ENCODE data around the gene TRAPPC10. TPM values are rescaled to one million over a fixed set of nuclear protein-coding genes. Genes with fewer than 3 reads are reported as not detected.
A peak's percentile ranks its signal among the peaks of the same experiment; 100 is the strongest.

TRAPPC10 gene
- total and polyA plus RNA-seq, 9 of the 15 experiments (the other 6 are each of a cell fraction or from before 2014, with no cell fraction given), result 1.1 to 33.8 (median 24.3) TPM

DNA sequence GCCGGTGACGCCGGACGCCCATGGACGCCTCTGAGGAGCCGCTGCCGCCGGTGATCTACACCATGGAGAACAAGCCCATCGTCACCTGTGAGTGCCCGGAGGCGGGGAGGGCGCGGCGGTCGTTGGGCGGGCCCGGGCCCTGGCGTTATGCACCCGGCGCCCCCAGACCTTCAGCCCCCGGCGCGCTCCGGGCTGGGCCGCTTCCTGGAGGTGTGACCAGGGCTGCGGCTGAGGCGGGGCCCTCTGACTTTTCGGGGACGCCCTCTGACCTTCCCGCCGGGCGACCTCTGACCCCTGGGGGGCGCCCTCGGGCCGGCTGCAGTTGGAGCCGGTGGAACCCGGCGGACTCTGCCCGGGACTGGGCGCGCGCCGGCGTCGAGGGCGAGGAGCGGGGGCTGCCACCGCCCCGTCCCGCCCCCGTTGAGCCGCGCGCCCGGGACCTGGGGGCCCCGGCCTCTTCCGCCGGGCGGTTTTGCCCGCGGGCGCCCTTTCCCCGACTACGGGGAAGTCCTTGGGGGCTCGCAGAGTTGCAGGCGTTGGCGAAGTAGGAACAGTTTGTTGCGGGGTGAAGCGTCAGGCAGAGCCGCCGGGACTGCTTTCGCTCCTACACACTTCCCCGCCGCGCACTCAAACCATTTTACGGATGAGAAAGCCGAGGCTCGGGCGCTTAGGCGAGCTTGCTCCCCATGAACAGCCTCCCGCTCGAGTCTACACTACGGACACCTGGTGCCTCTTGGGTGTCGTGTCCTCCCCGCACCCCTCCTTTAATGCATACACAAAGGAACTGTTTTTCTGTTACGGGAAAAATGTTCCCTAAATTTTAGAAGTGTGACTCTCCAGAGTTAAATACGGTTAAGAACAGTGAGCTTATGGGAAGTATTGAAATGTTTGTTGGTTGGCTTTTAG is 618 bp downstream of the TRAPPC10 start (continued):
- TF ChIP-seq ZFX (CRISPR knock-in tag; IDR thresholded peaks at IDR 0.05), result peak; percentile 68
- no peak for TF ChIP-seq TBL1XR1 (IDR thresholded peaks at IDR 0.05; ENCODE audit: low read length in 2 of 2)
- TF ChIP-seq TCF3 (CRISPR knock-in tag; IDR thresholded peaks at IDR 0.05), result no peak
- no peak for TF ChIP-seq NR3C1 (CRISPR knock-in tag; IDR thresholded peaks at IDR 0.05)
- TF ChIP-seq ZSCAN32 (CRISPR knock-in tag; IDR thresholded peaks at IDR 0.05), result no peak
- TF ChIP-seq ZNF785 (CRISPR knock-in tag; IDR thresholded peaks at IDR 0.05), result no peak

- Histone ChIP-seq H3K9ac (ENCODE audit: insufficient read depth in 1 of 2, low read depth in 2 of 2, low read length in 2 of 2) (peak overlapping the region; percentile 65 to 91), H3K36me3 (ENCODE audit: control insufficient read depth, insufficient read depth, low read length) (peaks cover 5% of the 10 kb centered on the region; the same call in 2 of the 3 replicates), H3K79me2 (ENCODE audit: control insufficient read depth, insufficient read depth, low read length) (peaks cover 79% of the 10 kb centered on the region), H3K27me3 (ENCODE audit: control insufficient read depth in 2 of 2, insufficient read depth in 2 of 2, low read length in 2 of 2) (no peaks in the 10 kb centered on the region), H3K9me1 (ENCODE audit: control insufficient read depth, insufficient read depth, low read length) (no peaks in the 10 kb centered on the region), H3K4me1 (replicated peaks in 1 of 2; ENCODE audit: control insufficient read depth in 2 of 2, insufficient read depth in 2 of 2, low read length in 2 of 2) (peaks cover 42 to 49% of the 10 kb centered on the region in 2 experiments), H3K9me3 (replicated peaks; ENCODE audit: control insufficient read depth, insufficient read depth, low read depth, low read length) (no peaks in the 10 kb centered on the region), H3K4me3 (peak overlapping the region; percentile 77), H4K20me1 (replicated peaks; ENCODE audit: control insufficient read depth, insufficient read depth, low read length) (peaks cover 14% of the 10 kb centered on the region; the same call in 1 of the 2 replicates), H3K4me2 (ENCODE audit: insufficient read depth, low read length) (peak overlapping the region; percentile 91), H2AFZ (ENCODE audit: low read depth, low read length) (no peak overlapping the region), H3K27ac (ENCODE audit: extremely low read depth, low read depth, low read length) (peak overlapping the region; percentile 93)
- in situ Hi-C loops (cut with MboI), result no loop called here
- 0 out of 3 replicates have a peak, but pooled peaks have one; percentile 1 for ATAC-seq
- TSS peak; percentile 42 for BruUV-seq (replicated peaks)
- DNase-seq (ENCODE audit: extremely low read depth in 1 of 4, low spot score in 3 of 4), result peak in 3 of 4 experiments; percentile 15 to 47 (median 41)
- CTCF ChIA-PET (ENCODE audit: low intra/inter-chr PET ratio), result no interaction called here
- POLR2A ChIA-PET, result interaction anchor here (0.6 to 2.3 kb wide), 15 partner anchors 8 to 292 kb away, joined by 3 to 7 read pairs (median 4); no protein-coding TSS in a partner anchor
- WGBS (ENCODE audit: insufficient coverage, low coverage, missing lambda C conversion rate), result 3% methylated on average over 8 of the region's 8 CpGs
- FAIRE-seq, result peak; percentile 40
- intact Hi-C loops (cut with micrococcal nuclease), result loop anchor here (2.0 kb wide), 2 partner anchors 15 to 283 kb away; no protein-coding TSS in a partner anchor
- TF ChIP-seq KAT7 (CRISPR knock-in tag; IDR thresholded peaks at IDR 0.05; ENCODE audit: borderline replicate concordance), result 0 out of 2 replicates have a peak, but pooled peaks have one; percentile 42
- TF ChIP-seq, protein P1, sequence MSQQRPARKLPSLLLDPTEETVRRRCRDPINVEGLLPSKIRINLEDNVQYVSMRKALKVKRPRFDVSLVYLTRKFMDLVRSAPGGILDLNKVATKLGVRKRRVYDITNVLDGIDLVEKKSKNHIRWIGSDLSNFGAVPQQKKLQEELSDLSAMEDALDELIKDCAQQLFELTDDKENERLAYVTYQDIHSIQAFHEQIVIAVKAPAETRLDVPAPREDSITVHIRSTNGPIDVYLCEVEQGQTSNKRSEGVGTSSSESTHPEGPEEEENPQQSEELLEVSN (IDR thresholded peaks at IDR 0.05; ENCODE audit: borderline replicate concordance in 1 of 2, extremely low read depth in 1 of 2, insufficient read depth in 1 of 2, insufficient read length in 1 of 2, low read depth in 1 of 2, low read length in 1 of 2, poor library complexity in 1 of 2, severe bottlenecking in 1 of 2), result peak in 1 of 2 experiments; percentile 20
- TF ChIP-seq FOXK2 (conservative IDR thresholded peaks at IDR 0.05 in 1 of 2, IDR thresholded peaks at IDR 0.05 in 1 of 2; ENCODE audit: low read depth in 2 of 2), result 0 out of 4 replicates have a peak, but pooled peaks of 1 of the 2 experiments have one; percentile 25
- TF ChIP-seq HNRNPK (IDR thresholded peaks at IDR 0.05; ENCODE audit: low read depth, low read length, poor library complexity, severe bottlenecking), result no peak
- peak; percentile 16 for TF ChIP-seq KDM5B (IDR thresholded peaks at IDR 0.05; ENCODE audit: insufficient replicate concordance, low read depth, low read length)
- TF ChIP-seq, protein P2, sequence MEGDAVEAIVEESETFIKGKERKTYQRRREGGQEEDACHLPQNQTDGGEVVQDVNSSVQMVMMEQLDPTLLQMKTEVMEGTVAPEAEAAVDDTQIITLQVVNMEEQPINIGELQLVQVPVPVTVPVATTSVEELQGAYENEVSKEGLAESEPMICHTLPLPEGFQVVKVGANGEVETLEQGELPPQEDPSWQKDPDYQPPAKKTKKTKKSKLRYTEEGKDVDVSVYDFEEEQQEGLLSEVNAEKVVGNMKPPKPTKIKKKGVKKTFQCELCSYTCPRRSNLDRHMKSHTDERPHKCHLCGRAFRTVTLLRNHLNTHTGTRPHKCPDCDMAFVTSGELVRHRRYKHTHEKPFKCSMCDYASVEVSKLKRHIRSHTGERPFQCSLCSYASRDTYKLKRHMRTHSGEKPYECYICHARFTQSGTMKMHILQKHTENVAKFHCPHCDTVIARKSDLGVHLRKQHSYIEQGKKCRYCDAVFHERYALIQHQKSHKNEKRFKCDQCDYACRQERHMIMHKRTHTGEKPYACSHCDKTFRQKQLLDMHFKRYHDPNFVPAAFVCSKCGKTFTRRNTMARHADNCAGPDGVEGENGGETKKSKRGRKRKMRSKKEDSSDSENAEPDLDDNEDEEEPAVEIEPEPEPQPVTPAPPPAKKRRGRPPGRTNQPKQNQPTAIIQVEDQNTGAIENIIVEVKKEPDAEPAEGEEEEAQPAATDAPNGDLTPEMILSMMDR (IDR thresholded peaks at IDR 0.05 in 2 of 3, conservative IDR thresholded peaks at IDR 0.05 in 1 of 3; ENCODE audit: insufficient read depth in 2 of 3, low read depth in 1 of 3, low read length in 3 of 3), result peak in 1 of 3 experiments; percentile 24; a peak in 2 of 6 replicates
These were observed 1.4 kb downstream of the TRAPPC10 start for GRCh38 chr21:44013380-44014088.

Data from K562 (cell line).